ENCODE results near the gene NEO1. TPM values are rescaled to one million over a fixed set of nuclear protein-coding genes. Genes with fewer than 3 reads are reported as not detected.

NEO1 gene
- total RNA-seq, 1 donor from 2014 or later, result 75.6 TPM

GRCh38 chr15:73087098-73087497 is 34.8 kb downstream of the NEO1 start:
- no peaks in the 10 kb centered on the region for H3K27me3 Mint-ChIP-seq (ENCODE audit: low read depth)
- H3K36me3 Mint-ChIP-seq (ENCODE audit: low read depth), result no peaks in the 10 kb centered on the region
- H3K27ac Mint-ChIP-seq (ENCODE audit: unreplicated experiment), result no peak overlapping the region
- H3K4me1 Mint-ChIP-seq, result peaks cover 7% of the 10 kb centered on the region
- H3K4me3 Mint-ChIP-seq, result no peak overlapping the region
- no peak for DNase-seq (ENCODE audit: low read depth, low spot score)
- TF ChIP-seq CTCF (conservative IDR thresholded peaks at IDR 0.05), result no peak
- H3K9me3 Mint-ChIP-seq, result no peaks in the 10 kb centered on the region

GRCh38 chr15:73105064-73105463 is 52.8 kb downstream of the NEO1 start:
- H3K27me3 Mint-ChIP-seq (ENCODE audit: low read depth), result no peaks in the 10 kb centered on the region

GRCh38 chr15:73108676-73109075 is 56.4 kb downstream of the NEO1 start:
- Mint-ChIP-seq H3K27me3 (ENCODE audit: low read depth) (no peaks in the 10 kb centered on the region), H3K4me1 (peaks cover 8% of the 10 kb centered on the region), H3K36me3 (ENCODE audit: low read depth) (no peaks in the 10 kb centered on the region), H3K27ac (ENCODE audit: unreplicated experiment) (no peak overlapping the region), H3K4me3 (no peak overlapping the region), H3K9me3 (no peaks in the 10 kb centered on the region)
- no peak for DNase-seq (ENCODE audit: low read depth, low spot score)
- TF ChIP-seq CTCF (conservative IDR thresholded peaks at IDR 0.05), result no peak

More at GRCh38 chr15:73105064-73105463, 52.8 kb downstream of the NEO1 start:
- Mint-ChIP-seq H3K27ac (ENCODE audit: unreplicated experiment) (no peak overlapping the region), H3K4me1 (peaks cover 8% of the 10 kb centered on the region), H3K4me3 (no peak overlapping the region), H3K9me3 (no peaks in the 10 kb centered on the region), H3K36me3 (ENCODE audit: low read depth) (no peaks in the 10 kb centered on the region)
- DNase-seq (ENCODE audit: low read depth, low spot score), result no peak
- no peak for TF ChIP-seq CTCF (conservative IDR thresholded peaks at IDR 0.05)

GRCh38 chr15:73109765-73110164 is 57.5 kb downstream of the NEO1 start:
- Mint-ChIP-seq H3K4me3 (no peak overlapping the region), H3K9me3 (no peaks in the 10 kb centered on the region), H3K27me3 (ENCODE audit: low read depth) (no peaks in the 10 kb centered on the region), H3K4me1 (peaks cover 8% of the 10 kb centered on the region), H3K36me3 (ENCODE audit: low read depth) (no peaks in the 10 kb centered on the region), H3K27ac (ENCODE audit: unreplicated experiment) (no peak overlapping the region)
- no peak for TF ChIP-seq CTCF (conservative IDR thresholded peaks at IDR 0.05)
- DNase-seq (ENCODE audit: low read depth, low spot score), result no peak

DNA sequence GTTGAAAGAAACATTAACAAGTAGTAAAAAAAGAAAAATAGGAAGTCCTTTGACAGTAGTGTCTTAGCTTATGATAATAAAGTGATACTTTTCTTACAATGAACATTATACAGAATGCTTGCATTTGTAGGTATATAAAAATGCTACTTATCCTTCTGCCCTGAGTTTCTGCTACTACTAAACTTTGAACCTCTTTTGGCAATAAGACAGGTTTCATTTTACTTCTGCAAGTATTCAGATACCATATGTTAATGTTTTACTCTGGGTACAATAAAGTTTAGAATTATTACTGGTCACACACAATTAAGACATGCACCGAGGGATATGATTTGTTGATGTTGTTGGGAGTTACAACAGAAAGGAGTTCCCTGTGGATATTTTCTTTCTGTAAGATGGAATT is 57.9 kb downstream of the NEO1 start:
- H3K4me1 Mint-ChIP-seq, result peaks cover 8% of the 10 kb centered on the region
- no peaks in the 10 kb centered on the region for H3K27me3 Mint-ChIP-seq (ENCODE audit: low read depth)
- DNase-seq (ENCODE audit: low read depth, low spot score), result no peak
- no peaks in the 10 kb centered on the region for H3K36me3 Mint-ChIP-seq (ENCODE audit: low read depth)
- no peak overlapping the region for H3K27ac Mint-ChIP-seq (ENCODE audit: unreplicated experiment)
- no peaks in the 10 kb centered on the region for H3K9me3 Mint-ChIP-seq
- no peak overlapping the region for H3K4me3 Mint-ChIP-seq
- TF ChIP-seq CTCF (conservative IDR thresholded peaks at IDR 0.05), result no peak

- H3K4me1 Mint-ChIP-seq, result no peaks in the 10 kb centered on the region
- TF ChIP-seq CTCF (conservative IDR thresholded peaks at IDR 0.05), result no peak
- DNase-seq (ENCODE audit: low read depth, low spot score), result no peak
- peaks cover 6% of the 10 kb centered on the region for H3K36me3 Mint-ChIP-seq (ENCODE audit: low read depth)
- H3K27me3 Mint-ChIP-seq (ENCODE audit: low read depth), result no peaks in the 10 kb centered on the region
- H3K4me3 Mint-ChIP-seq, result no peak overlapping the region
- no peaks in the 10 kb centered on the region for H3K9me3 Mint-ChIP-seq
- H3K27ac Mint-ChIP-seq (ENCODE audit: unreplicated experiment), result peak overlapping the region; percentile 69
Measured at GRCh38 chr15:73114064-73114463, 61.8 kb downstream of the NEO1 start.

All from neural crest cell (in vitro differentiated cells).